ENCODE data around the gene LNX2.

Gene LNX2

DNA sequence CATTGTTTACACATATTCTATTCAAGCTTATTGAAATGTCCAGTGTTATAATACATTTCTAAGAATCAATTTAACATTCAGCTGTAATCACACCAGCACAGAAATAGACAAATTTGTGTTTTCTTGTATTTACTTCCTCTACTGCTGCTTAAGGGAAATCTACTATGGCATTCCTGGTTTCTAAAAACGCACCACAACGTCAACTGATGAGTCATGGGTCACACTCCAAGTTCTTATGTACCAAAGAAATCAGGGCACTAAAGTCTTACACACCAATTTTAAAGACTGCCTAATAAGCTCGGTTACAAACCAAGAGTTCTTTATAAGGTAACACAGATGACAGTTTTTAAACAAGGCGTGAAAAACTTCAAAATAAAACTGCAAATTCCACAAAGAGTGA, 13.2 kb downstream of the LNX2 start:
- no peak for DNase-seq (ENCODE audit: low read depth in 2 of 2)

DNA sequence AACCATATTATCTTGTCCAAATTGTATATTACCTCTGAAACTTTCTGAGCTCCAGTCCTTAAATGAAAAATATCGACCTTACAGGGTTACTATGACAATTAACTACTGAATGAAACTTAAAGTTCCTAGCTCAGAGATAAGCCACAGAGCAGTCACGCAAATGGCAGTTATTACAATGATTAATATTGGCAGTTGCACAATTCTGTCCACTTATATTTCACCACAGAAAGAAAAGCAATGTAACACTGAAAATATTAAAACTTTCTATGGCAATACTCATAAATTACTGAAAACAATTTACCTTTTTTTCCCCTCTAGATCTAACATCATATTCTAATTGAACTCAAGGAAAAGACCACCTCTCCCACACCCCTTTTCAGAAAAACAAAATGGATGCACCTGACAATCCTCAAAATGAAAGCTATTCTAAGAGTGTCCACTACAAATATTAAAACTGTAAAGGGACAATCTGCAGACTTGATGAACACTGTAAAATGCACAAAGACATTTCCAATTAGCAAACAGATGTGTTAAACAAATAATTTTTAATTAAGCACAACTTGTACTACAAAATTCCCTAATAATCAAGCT, 14.6 kb downstream of the LNX2 start:
- no peak for DNase-seq (ENCODE audit: low read depth in 2 of 2)

DNA sequence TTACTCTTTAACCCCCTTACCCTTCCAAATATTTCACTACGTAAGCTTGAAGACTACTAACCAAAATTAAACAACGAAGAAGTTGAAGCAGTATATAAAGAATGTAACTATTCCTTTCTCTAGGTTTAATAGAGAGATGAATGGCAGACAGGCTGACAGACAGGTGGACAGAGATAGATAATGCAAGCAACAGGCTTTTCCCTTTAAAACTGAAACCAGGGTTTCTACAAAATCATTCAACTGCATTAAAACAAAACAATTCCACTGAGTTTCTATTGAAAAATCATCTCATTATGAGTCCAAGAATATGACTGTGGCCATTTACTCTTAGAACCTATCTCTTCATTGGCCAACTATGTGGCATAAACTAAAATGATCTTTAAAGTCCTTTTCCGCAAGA, 15.2 kb downstream of the LNX2 start:
- no peak for DNase-seq (ENCODE audit: low read depth in 2 of 2)

DNA sequence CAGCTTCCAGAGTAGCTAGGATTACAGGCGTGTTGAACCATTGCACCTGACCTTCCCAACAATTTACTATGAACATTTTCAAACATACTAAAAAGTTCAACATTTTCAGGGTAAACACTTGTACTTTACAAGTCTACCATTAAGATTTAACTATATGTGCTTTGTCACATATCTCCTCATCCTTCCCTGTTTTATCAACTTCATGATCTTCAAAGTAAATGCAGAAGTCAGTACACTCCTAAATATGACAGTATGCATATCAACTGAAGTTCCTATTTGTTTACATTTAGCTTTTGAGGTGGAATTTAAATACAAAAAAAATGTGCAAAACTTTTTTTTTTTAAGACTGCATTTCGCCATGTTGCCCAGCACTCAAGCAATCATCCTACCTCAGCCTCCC, 18.5 kb downstream of the LNX2 start:
- no peak for DNase-seq (ENCODE audit: low read depth in 2 of 2)

DNA sequence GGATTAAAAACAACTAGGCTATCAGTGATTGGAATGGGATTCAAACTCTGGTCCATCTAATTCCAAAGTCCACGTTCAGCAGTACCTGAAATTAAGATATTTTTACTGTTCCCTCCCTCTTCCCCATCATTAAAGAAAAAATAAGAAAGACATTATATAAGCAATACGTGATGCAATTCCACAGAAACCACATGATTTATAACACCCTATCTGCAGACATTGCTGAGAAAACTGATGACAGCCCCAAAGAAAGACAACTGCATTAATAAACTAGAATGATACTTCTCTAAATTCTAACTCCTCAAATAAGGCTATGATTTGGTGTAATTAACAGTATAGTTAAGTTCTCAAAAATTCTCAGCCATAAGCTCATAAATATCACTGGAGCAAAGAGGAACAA, 19.1 kb downstream of the LNX2 start:
- DNase-seq (ENCODE audit: low read depth in 2 of 2), result no peak

DNA sequence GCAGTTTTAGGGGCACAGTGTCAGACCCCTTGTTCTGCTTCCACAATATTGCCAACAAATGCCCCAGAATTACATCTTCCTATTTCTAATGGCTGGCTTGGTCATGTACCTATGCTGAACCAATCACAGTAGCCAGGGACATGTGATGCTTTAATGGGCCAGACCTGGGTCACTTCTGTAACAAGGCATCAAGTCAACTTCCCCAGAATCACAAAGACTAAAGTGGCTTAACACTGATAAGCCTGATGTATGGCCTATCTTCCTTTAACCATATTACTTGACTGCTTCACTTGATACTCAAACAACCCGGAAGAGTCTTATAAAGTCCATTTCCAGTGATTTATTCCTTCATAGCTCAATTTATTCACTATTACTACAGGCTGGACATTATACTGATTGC, 19.6 kb downstream of the LNX2 start:
- DNase-seq (ENCODE audit: low read depth in 2 of 2), result no peak

DNA sequence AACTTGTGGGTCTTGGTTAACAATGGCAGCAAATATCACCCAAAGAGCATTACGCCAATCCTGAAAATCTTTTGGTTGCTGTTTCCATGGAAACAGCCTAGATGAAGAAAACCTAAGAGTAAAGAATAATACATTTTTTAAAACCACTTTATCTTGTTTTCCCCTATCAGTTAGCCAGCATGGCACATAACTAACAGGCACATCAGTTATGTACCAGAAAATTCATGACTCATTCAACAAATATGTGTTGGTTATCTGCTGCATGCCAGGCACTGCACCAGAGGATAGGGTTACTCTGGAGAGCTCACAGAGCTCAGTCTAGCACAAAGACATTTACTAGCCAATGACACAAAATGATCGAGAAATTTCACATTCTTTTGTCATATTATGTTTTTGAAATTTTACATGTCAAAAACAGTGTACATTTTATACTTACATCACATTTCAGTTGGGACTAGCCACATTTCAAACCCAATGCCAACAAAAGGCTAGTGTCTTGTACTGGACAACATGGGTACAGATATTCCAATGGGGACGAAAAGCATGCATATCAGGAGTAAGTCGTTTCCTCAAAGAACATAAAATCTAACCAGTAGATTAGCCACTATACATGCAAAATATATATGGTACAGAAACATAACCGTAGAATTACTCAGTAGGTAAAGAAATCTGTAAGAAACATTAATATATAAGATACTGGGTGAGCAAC, 20.3 kb downstream of the LNX2 start:
- no peak for DNase-seq (ENCODE audit: low read depth in 2 of 2)

DNA sequence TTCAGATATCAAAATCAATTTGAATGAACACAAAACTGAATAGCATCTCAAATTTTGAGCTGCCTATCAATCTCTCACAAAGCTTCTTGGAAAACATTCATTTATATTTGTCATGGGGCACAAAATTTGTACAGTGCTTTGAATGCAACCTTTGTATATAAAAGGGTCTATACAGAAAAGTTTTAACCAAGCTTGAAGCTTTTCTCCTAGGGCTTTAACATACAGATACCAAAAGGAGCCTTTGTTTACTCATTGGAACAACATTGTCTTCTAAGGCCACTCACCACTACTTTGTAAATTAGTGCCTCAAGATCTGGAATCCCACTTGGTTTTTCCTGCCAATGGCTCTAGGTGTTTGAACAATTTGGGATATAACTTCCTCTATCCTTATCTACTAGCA, 21.2 kb downstream of the LNX2 start:
- DNase-seq (ENCODE audit: low read depth in 2 of 2), result no peak

DNA sequence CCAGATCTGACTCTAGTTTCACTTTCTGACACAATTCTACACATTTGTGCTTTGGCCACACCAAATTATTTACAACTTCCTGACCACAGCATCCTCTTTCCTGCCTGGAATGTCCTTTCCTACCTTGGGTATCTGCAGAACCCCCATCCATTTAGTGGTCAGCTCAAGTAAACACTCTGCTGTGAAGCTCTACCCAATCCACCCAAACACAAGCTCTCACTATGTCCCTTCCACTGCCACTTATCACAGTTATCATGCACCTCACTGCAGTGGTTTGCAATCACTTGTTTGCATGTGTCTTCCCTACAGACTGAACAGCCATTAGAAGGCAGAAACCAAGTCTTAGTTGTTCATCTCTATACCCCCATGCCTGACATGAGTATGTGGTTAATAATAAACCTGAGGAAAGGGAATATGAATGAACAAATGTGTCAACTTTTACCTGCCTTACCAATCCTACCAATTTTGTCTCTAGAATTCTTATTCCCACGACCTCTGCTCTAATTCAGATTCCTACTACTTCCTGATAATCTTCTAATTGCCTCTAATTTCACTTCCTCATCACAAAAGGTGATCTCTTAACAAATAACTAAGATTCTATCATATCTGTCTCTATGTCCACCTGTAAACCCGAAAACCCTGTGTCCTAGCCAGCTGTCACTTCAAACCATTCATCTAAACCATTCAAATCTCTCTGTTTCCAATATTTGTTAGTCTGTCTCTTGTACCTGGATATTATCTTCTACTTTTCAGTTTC, 25.1 kb downstream of the LNX2 start:
- no peak for DNase-seq (ENCODE audit: low read depth in 2 of 2)

DNA sequence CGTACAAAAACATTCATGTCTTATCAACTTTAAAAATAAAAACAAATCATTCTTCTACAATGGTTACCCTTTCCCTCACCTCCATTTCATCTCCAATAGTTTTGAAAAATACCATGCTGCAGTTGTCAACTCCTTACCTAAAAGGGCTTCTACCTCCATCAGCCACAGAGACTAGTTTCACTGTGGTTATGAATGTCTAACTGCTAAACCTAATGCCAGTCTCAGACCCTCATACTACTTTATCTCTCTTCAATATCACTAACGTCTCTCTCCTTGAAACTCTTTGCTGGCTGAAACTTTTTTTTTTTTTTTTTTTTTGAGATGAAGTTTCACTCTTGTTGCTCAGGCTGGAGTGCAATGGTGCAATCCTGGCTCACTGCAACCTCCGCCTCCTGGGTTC, 27.1 kb downstream of the LNX2 start:
- no peak for DNase-seq (ENCODE audit: low read depth in 2 of 2)

DNA sequence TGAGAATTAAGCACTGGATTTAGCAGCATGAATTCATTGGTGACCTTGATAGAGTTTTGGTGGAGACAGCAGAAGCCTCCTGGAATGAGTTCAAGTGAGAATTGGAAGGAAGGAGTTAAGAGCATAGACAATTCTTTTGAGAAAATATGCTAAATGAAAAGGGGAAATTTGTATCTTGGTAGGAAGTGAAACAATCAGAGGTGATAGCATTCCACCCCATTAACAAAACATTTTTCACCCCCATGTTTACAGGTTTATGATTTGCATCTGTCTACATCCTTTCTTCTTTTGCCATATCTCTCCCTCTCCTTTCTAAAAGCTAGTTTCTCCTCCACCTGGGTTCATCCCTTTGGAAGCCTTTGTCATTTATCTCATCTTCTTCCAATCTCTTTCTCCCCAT, 27.5 kb downstream of the LNX2 start:
- no peak for DNase-seq (ENCODE audit: low read depth in 2 of 2)

DNA sequence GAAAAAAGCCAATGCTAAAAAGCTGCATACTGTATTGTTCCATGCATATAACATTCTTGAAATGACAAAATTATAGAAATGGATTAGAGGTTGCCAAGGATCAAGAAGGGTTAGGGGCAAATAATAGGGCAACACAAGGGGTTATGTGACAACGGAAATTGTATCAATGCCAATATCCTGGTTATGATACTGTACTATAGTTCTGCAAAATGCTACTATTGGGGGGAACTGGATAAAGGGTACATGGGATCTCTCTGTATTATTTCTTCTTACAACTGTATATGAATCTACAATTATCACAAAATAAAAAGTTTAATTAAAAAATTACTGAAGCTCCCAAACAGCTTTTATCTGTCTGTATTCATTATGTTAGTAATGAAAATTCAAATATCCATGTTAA, 31.9 kb downstream of the LNX2 start:
- DNase-seq (ENCODE audit: low read depth in 2 of 2), result no peak

DNA sequence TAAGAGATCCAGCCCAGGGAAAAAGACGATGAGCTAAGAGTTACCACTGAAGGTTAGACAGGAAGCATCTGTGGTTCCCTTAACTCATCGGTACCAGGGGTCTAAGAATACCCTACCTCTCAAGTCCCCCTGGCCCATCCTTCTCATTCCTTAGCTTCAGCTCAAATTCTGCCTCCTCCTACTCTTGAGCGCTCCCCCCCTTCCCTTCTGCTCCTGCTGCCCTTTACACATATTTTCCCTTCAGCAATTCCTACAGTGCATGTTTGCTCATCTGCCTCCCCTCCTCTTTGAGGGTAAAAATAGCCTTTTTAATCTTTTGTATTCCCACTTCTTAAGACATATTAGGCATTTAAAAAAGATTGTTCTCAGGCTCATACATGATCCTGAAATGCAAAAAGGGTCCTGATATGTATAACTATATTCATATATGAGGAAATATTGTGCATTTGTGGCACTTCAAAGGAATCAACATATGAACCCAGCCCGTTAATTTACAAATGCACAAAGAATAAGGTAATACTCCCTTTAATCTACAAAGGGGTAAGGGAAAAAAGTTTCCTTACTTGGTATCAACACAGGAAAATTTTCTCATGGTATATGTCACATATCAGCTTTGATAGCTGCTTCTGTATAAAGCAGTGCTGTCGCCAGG, 33.1 kb downstream of the LNX2 start:
- no peak for DNase-seq (ENCODE audit: low read depth in 2 of 2)

DNA sequence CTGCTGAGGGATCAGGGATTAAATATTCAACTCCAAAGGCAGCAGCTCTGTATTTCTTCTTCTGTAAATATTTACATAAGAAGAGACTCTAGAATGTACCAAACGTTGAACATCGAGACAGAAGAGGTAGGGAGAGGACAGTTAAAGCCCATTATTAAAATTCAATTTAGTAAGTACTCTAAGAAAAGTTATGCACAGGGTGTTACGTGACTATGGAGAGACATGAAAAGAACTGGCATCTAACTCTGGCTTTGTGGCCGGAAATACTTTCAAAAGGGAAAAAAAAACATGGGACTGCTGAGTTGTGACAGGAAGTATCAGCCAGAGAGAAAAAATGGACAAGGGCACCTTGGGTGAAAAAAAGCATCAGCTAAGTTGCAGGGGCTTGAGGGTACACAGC, 36.7 kb downstream of the LNX2 start:
- no peak for DNase-seq (ENCODE audit: low read depth in 2 of 2)

DNA sequence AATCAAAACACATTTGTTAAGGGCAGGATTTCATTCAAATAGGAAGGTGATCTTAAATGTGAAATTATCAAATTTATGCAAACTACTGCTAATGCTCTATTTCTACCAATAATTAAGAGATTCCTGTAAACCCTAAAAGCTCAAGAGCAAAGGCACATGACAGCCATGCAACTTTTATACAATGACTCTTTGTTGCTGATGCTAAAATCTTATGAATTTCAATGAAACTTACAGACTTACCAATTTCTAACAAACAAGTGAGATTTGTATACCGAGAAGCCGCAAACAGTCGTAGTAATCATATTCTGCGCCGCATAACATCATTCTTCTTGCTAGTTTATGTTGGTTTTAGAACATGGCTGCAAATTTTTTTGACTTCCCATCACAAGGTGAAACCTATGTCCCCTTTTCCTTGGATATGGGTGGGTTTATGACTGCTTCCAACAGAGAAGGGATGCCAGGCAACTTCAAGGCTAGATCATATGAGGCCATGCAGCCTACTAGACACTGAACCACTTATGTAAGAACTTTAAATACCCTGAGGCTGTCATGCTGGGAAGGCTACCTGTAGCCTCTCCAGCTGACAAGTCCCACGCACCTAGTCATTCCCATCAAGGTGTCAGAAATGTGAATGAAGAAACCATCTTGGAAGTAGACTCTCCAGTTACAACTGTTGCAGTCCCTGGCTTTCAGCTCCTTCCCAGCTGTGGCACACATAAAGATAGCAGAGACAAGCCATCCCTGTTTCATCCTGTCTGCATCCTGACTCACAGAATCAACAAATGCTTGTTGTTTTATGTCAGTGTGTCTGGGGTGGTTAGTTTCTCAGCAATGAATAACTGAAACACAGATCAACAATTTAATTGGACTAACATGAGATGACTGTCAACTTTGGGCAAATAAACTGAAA, 42.0 kb downstream of the LNX2 start:
- DNase-seq (ENCODE audit: low read depth in 2 of 2), result no peak

DNA sequence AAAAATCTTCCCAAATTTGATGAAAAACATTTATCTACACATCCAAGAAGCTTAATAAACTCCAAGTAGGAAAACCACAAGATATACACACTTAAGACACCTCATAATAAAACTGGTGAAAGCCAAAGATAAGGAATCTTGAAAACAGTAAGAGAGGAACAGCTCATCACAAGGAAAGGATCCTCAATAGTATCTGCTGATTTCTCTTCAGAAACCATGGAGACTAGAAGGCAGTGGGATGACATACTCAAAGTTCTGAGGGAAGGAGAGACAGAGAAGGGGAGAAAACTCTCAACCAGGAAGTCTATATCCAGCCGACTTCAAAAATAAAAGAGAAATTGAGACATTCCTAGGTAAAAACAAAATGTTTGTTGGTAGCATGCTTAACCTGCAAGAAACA, 45.7 kb downstream of the LNX2 start:
- DNase-seq (ENCODE audit: low read depth in 2 of 2), result no peak

DNA sequence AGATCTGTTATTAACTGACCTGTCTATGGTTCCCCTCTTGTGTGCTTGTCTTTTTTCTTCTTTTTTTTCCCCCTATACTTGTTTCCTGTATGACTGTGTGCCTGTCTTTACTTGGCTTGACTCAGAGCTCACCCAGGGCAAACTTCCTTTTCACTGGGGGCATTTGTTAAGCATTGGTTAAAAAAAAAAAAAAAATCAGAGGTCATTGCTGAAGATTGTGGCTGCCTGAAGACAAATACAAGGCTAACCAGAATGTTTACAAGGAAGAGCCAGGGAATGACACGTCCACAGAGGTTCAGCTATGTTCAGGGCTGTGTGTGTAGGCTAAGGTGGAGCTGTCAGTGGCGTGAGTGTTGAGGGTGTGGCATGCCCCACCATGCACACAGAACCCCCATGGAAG, 47.1 kb downstream of the LNX2 start:
- DNase-seq (ENCODE audit: low read depth in 2 of 2), result no peak

DNA sequence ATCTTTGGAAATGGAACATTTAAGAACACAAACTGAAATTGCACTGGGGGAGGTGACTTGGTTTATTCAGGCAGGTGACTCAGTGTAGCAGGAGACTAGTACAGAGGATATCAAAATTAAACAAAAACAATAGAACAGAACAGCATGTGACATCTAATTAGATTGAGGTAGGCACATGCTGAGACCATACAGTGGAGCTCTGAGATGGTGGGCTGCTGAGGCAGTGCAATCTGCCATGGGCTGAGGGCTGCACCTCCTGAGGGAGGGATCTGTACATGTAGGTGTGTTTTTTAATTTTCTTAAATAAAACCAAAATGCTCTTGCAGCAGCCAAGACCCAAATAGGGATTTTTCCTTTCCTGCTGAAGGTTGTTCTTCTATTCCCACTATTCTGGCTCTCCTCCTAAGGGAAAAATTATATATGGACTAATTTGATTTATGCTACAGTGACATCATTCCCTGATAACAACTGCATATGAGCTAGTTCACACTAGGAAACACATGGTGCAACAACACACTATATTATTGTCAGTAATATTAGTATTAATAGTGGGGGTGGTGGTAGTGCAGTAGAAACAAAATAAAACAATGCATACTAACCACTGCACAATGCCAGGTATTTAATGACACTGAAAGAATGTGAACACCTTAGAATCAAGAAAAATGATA, 48.0 kb downstream of the LNX2 start:
- no peak for DNase-seq (ENCODE audit: low read depth in 2 of 2)

DNA sequence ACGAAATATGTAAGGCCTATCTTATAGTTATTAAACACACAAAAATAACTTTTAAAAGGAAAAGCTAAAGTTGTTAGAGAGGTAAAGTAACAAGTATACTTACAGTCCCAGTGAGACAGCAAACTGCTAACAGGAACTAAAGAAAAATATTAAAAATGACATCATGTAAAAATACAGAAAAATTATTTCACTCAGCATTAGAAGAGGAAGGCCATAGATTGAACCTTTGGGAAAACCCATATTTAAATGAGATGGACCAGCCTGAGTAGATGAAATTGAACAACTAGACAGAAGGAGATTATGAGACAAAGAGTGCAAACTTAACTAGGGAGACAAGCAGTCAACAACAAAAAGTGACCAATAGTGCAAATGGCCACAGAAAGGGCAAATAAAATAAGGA, 49.4 kb downstream of the LNX2 start:
- no peak for DNase-seq (ENCODE audit: low read depth in 2 of 2)

DNA sequence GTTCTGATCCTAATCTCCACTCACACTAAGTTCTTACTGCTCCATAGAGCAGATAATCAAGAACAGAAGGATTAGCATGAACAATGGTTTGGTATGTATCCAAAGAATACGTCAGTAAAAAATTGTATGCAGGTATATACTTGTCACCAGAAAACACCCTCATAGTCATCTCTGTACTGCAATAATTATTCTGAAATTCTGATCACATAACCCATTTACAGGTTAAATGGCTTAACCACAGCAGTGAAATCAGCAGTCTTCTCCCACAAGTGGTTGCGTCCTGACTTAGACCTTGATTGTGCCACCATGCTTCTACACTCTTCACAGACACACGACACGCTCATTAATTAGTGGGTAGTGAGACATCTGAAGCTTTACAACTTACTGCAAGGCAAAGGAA, 50.9 kb downstream of the LNX2 start:
- no peak for DNase-seq (ENCODE audit: low read depth in 2 of 2)

DNA sequence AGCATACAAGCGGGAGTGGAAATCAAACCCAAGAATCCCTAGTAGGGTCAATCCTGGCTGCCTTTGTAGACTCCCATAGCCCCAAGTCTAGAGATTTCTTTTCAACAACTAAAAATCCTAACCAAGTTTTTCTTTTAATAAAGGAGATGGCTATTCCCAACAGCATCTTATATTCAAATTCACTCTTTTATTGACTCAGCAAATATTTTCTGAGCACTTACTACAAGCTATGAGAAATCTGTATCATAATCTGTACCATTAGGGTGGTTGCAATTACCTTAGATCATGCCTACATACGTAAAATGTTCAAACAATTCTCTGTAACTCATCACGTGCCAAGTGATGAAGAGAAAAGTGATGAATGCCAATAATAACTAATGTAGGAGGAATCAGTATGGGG, 54.5 kb downstream of the LNX2 start:
- no peak for DNase-seq (ENCODE audit: low read depth in 2 of 2)

Data from stimulated activated CD8-positive, alpha-beta memory T cell treated with anti-CD3 and anti-CD28 coated beads, Interleukin-2, amount 100 ng/mL, for 1 hour (primary cell).